PFSK-1 (cell line): Measurements from ENCODE around the gene RAB11A.

Experiments used
- TAF1 ChIP-seq: IDR thresholded peaks from 2 replicates; pipeline ENCODE4 v1.6.1; 2012; ENCODE audit warnings: low read length, control low read depth, borderline replicate concordance; ENCODE audit not compliant: insufficient read depth
- TF ChIP-seq, protein P1 (sequence below), 2 experiments: IDR thresholded peaks; 2 replicates each; pipeline versions ENCODE4 v1.6.1 to v1.8.0; 2011 to 2012; ENCODE audit warnings: low read depth in 2 of 2, low read length in 2 of 2, control low read depth in 1 of 2, inconsistent platforms in 1 of 2, mild to moderate bottlenecking in 1 of 2, moderate library complexity in 1 of 2; ENCODE audit not compliant: insufficient read depth in 1 of 2

DNA sequence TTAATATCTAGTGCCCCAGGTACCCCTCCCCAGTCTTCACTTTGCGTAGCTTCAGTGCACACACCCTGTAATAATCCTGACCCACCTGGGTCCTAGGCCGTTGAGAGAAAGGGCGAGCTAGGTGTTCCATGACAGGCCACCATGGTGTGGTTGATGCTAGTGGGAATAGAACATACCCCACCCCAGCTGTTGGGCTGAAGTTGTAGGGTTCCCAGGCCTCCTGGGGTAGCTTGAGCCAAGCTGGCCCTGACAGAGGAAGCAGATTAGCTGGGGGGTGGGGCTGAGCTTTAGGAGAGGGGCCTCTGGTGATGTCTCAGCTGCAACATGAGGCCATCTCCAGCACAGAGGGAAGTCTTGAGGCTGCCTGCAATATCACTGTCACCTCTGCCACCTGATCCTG lies 40.5 kb downstream of the RAB11A start:
- TF ChIP-seq TAF1: no peak
- TF ChIP-seq, protein P1, sequence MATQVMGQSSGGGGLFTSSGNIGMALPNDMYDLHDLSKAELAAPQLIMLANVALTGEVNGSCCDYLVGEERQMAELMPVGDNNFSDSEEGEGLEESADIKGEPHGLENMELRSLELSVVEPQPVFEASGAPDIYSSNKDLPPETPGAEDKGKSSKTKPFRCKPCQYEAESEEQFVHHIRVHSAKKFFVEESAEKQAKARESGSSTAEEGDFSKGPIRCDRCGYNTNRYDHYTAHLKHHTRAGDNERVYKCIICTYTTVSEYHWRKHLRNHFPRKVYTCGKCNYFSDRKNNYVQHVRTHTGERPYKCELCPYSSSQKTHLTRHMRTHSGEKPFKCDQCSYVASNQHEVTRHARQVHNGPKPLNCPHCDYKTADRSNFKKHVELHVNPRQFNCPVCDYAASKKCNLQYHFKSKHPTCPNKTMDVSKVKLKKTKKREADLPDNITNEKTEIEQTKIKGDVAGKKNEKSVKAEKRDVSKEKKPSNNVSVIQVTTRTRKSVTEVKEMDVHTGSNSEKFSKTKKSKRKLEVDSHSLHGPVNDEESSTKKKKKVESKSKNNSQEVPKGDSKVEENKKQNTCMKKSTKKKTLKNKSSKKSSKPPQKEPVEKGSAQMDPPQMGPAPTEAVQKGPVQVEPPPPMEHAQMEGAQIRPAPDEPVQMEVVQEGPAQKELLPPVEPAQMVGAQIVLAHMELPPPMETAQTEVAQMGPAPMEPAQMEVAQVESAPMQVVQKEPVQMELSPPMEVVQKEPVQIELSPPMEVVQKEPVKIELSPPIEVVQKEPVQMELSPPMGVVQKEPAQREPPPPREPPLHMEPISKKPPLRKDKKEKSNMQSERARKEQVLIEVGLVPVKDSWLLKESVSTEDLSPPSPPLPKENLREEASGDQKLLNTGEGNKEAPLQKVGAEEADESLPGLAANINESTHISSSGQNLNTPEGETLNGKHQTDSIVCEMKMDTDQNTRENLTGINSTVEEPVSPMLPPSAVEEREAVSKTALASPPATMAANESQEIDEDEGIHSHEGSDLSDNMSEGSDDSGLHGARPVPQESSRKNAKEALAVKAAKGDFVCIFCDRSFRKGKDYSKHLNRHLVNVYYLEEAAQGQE (IDR thresholded peaks at IDR 0.05; ENCODE audit: insufficient read depth in 1 of 2, low read depth in 2 of 2, low read length in 2 of 2): no peak
